GM10847 (cell line): ENCODE measurements around the gene TSPEAR.

Source experiments
- POLR2A ChIP-seq: IDR thresholded peaks from 2 replicates; pipeline ENCODE4 v1.6.1; 2011; ENCODE audit not compliant: insufficient read length; ENCODE audit errors: extremely low read depth

TSPEAR gene

GRCh38 chr21:44658913-44659595 is 52.3 kb downstream of the TSPEAR start:
- no peak for TF ChIP-seq POLR2A

- no peak for TF ChIP-seq POLR2A
Measured at GRCh38 chr21:44658541-44658910, 52.8 kb downstream of the TSPEAR start.

DNA sequence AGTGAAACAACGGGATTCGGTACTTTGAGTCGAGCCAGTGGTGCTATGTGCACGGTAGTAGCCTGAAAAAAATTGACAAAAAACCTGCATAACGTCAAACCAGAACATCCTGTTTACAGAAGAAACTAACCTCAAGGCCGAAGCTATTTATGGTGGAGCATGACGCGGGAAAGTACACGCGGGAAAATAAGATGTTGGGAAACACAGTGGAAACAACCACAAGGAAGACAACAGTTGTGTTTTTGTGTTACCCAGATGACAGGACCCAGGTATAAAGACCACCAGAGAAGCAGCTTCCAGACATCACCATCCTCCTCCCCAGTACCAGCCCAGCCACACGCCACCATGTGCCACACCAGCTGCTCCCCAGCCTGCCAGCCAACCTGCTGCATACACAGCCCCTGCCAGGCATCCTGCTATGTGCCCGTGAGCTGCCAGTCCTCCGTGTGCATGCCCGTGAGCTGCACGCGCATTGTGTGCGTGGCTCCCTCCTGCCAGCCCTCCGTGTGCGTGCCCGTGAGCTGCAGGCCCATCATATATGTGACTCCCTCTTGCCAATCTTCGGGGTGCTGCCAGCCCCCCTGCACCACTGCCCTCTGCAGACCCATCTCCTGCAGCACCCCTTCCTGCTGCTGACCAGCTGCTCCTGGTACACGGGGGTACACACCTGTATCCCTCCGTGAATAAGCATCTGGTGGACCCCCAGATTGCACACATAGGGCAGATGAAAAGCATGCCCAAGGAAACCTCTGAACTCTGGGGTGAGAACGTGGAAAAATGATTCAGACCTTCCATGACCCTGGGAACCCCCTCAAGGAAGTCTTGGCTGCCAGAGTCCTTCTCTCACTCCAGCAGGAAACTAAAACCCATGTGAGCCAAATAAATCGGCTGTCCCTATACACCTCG is 53.5 kb downstream of the TSPEAR start, which contains the start of gene KRTAP12-3:
TSS of gene KRTAP12-3 (plus strand) at position 298 of the 906 bp plus-strand sequence. CDS start at position 346, 48 bp downstream.
- no peak for TF ChIP-seq POLR2A

DNA sequence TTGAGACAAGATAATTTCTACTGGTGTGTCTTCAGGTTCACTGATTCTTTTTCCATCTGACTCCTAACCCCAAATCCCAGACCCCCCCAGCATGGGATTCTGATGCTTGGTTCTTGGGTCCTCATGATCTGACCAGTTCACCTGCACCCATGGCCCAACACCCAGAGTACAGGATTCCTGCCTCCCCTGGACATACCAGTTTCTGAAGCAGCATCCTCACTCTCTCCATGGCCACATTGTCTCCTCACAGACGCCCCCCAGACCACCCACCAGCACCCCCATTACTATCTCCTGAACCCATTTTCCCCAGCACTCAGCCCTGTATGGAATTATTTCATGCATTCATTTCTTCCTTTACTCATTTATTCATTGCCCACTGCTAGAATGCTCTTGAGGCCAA is 54.5 kb downstream of the TSPEAR start:
- no peak for TF ChIP-seq POLR2A

DNA sequence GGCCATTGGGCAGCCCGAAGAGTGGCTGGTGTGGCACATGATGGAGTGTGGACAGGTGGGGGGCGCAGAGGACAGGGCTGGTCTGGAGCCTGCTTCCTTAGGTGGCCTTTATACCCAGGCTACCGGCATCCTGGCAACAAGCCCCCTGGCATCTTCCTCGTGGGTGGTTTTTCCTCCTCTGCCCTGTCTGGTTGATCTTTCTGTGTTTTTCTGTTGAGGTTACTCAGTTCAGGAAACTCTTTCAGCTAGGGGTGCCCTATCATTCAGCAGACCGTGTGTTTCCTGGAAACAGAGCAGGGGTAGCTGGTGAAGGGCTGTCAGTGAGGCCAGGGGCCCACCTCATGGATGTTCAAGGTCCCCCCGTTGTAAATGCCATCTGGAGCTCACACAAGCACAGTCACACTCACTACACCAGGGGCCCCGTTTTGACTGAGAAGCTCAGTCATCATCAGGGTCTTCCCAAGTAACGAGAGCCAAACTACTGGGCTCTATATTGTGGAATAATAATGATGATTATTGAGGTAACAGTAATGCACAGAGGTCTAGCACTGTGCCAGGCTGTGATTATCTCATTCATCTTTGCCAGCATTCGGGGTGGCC is 56.7 kb downstream of the TSPEAR start, which contains the start of gene KRTAP12-4:
TSS of gene KRTAP12-4 (minus strand) at position 84 of the 600 bp plus-strand sequence. CDS start at position 39, 45 bp downstream.
- no peak for TF ChIP-seq POLR2A

DNA sequence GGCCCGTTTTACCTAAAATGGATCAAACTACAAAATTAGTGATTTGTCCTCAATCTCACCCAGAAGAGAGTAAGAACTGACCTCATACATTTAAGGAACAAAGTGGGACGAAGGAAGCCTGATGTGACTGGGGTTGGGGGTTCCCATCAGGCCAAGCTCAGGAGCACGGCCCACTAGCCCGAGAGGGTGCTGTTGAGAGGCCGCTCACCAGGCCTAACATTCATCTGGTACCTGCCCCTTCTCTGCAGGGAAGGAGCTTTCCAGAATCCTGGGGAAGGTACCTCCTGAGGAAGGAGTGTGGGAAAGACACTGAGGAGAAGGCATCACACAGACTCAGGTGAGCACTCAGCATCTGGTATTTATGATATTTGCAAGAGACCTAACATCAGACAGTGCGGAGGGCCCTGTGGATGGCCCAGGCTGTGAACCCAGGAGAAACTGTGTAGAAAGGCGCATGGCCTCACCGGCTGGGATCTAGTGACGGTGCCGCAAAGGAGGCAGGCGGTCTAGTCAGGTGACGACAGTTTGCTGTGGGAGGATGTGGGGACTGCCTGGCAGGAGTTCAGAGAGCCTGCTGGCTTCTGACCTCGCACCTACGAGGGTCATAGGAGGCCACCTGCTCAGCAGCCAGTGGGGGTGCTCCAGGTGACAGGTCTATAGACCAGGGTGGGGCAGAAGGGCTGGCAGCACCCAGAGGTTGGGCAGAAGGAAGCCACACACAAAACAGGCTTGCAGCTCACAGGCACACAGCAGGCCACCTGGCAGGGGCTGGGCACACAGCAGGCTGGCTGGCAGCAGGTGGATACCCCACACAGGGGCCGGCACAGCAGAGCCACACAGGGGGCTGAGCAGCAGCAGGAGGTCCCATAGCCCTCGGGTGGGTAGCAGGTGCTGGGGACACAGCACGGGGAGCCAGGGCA is 57.5 kb downstream of the TSPEAR start:
- TF ChIP-seq POLR2A, result no peak

DNA sequence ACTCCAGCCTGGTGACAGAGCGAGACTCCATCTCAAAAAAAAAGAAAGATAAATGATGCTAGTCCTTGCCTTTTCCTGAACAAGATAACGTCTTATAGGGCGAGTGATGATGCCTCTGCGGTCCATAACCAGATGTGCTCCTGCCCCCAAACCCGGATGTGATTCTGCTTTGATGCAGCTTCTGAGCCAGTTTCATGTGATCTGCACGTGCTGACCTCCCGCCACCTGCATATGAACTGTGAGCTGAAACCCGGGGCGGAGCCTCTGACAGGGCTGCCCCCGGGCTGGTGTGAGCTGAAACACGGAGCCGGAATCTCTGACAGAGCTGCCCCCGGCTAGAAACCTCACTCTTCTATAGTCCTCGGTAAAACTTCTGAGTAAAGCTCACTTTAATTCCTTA is 58.2 kb downstream of the TSPEAR start:
- TF ChIP-seq POLR2A, result no peak

DNA sequence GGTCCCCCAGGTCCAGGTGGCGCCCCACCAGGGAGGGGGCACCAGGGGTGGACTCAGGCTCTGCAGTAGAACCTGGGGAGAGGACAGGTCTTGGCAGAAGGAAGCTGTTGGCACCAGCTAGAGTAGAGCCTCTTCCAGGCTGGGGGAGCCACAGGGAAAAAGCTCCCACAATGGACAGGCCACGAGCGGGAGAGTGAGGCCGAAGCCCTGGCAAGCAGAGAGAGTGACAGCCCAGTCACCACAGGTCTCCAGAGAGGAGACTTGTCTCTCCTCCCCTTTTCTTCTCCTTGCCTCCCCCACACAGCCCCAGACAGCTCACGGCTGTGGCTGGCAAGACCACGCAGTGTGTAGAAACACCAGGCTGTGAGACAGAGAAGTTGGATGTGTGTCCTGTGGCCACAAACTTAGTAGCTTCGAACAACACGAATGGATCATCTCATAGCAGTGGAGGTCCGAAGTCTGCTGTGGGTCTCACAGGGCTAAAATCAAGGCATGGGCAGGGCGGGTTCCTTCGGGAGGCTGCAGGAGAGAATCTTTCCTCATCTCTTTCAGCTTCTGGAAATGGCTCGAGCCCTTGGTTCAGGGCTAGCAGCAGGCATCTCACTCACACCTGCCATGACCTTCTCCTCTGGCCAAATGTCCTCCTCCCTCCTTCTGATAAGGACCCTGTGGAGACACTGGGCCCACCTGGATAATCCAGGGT is 60.2 kb downstream of the TSPEAR start:
- no peak for TF ChIP-seq POLR2A

- TF ChIP-seq POLR2A, result no peak
Measured at GRCh38 chr21:44650265-44650972, 61.0 kb downstream of the TSPEAR start.

DNA sequence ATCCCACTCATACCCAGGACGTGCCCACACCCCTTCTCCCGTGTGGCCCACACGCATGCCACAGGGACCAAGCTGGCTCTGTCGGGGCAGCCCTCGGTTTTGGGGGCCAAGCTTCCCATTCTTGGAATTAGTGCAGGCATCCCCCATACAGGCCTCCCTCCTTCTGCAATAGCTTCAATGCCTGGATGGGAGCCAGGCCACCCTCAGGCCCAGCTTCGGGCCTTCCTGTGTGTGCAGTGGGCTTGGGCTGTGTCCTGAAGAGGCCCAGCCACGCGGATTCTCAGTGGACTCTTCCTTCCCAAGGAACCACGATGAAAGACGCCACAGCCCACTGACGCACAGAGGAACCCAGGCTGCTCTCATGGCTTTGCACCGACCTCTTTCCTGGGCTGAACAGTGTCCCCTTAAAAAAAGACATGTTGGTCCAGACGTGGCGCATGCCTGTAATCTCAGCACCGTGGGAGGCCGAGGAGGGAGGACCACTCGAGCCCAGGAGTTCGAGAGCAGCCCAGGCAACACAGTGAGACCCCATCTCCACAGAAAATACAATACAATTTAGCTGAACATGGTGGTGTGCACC is 61.8 kb downstream of the TSPEAR start:
- TF ChIP-seq POLR2A, result no peak

DNA sequence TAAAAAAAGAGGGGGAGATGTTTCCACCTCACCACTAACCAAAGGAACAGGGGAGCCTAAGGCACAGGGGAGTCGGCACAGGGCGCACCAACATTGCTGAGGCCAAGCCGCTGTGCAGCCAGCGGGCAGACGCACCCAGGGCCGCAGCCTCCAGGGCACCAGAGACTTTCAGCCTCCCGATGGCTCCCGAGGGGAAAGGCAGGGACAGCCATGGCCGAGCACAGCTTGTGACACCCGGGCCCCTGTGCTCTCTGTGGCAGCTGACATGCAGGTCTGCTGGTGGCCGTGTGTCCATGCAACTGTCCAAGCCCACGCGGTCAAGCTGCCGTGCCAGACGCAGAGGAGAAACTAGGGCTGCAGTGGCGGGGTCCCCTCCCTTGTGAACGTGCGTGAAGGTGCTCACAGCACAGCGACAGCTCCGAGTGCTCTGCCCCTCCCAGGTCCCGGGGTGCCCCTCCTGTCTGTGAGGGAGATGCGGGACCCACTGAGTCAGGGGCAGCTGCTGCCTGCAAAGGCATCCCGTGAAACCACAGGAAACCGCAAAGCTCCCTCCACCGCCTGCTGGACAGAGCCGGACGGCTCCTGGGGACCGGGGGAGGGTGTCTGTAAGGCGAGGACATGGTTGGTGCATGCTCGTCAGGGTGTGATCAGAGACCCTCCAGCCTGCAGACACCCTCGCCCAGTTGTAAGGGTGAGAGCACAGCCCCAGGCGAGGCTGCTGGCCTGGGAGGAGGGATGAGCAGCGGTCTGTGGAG is 62.6 kb downstream of the TSPEAR start:
- no peak for TF ChIP-seq POLR2A

DNA sequence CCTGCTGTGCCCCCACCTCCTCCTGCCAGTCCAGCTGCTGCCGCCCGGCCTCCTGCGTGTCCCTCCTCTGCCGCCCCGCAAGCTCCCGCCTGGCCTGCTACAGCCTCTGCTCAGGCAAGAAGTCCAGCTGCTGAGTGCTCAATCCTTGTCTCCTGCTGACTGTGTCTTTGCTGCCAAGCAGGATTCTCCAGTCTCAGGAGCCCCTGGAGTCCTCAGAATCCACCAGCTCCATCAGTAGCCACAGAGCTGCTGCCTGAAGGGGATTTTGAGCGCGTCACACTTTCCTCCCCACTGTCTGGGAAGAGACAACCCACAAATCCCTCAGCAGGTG is 64.2 kb downstream of the TSPEAR start:
- TF ChIP-seq POLR2A, result no peak
